ENCODE measurements around the gene RNF150.
"Not testable (repeated sequence)": the region's sequence is repeated elsewhere in the genome, so short reads cannot be mapped to it uniquely, and the experiment has no call there.

RNF150 gene

DNA sequence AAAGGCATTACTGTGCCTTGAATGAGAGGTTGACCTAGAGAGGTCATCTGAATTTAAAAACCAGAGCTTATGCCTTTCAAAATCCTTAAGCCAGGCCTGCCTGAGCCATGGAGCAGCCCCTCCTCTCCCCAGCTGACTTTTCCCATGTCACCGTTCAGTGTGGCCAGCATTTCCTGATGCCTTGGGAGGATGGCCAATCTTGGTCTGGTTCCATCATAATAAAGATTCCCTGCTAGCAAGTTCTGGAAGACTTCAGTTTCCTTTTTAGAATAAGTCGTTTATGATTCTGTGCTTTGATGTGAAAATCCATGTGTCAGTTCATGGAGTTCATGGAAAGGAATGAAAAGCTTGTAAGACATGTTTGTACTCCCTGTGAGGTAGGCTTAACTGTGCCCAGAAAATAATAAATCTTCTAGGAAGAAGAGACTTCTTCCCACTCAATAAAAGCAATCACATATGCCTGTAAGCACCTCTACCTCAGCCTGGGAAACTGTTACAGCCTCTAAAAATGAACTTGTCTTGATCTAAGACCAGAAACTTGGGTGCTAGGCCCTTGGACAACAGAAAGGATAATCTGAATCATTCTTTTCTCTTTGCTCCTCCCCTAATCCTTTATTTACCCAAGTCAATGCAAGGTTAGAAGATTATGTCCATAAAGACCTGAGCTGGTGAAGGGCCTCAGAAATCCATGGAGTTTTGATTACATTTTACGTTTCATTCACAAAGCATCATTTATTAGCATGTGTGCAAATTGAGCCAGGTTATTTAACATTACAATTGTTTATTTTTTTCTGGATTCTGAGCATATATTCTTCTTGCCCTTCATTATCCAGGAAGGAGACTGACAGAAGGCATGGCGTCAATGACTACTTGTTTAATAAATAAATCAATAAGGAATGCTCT lies 293.1 kb downstream of the RNF150 start:
- Histone ChIP-seq H3K27me3 (ENCODE audit: control insufficient read depth in 2 of 2, insufficient read depth in 2 of 2, low read length in 2 of 2) (no peaks in the 10 kb centered on the region), H3K27ac (ENCODE audit: low read depth in 2 of 2, low read length in 2 of 2) (no peak overlapping the region), H3K4me3 (ENCODE audit: low read length in 2 of 2) (no peak overlapping the region), H3K9me3 (ENCODE audit: control insufficient read depth in 2 of 2, low read length in 2 of 2) (no peaks in the 10 kb centered on the region), H3K36me3 (ENCODE audit: control insufficient read depth in 2 of 2, insufficient read depth in 2 of 2, low read length in 2 of 2) (no peaks in the 10 kb centered on the region), H3K4me1 (ENCODE audit: control insufficient read depth in 2 of 2, insufficient read depth in 2 of 2, low read length in 2 of 2) (no peaks in the 10 kb centered on the region), H3K9ac (ENCODE audit: low read depth in 1 of 2, low read length in 2 of 2) (no peak overlapping the region)

GRCh38 chr4:140839406-140839805 lies 293.9 kb downstream of the RNF150 start:
- H3K4me1 ChIP-seq (ENCODE audit: control insufficient read depth in 2 of 2, insufficient read depth in 2 of 2, low read length in 2 of 2): no peaks in the 10 kb centered on the region
- no peaks in the 10 kb centered on the region for H3K9me3 ChIP-seq (ENCODE audit: control insufficient read depth in 2 of 2, low read length in 2 of 2)
- no peaks in the 10 kb centered on the region for H3K27me3 ChIP-seq (ENCODE audit: control insufficient read depth in 2 of 2, insufficient read depth in 2 of 2, low read length in 2 of 2)
- H3K9ac ChIP-seq (ENCODE audit: low read depth in 1 of 2, low read length in 2 of 2): no peak overlapping the region
- no peak overlapping the region for H3K4me3 ChIP-seq (ENCODE audit: low read length in 2 of 2)
- no peaks in the 10 kb centered on the region for H3K36me3 ChIP-seq (ENCODE audit: control insufficient read depth in 2 of 2, insufficient read depth in 2 of 2, low read length in 2 of 2)
- no peak overlapping the region for H3K27ac ChIP-seq (ENCODE audit: low read depth in 2 of 2, low read length in 2 of 2)

DNA sequence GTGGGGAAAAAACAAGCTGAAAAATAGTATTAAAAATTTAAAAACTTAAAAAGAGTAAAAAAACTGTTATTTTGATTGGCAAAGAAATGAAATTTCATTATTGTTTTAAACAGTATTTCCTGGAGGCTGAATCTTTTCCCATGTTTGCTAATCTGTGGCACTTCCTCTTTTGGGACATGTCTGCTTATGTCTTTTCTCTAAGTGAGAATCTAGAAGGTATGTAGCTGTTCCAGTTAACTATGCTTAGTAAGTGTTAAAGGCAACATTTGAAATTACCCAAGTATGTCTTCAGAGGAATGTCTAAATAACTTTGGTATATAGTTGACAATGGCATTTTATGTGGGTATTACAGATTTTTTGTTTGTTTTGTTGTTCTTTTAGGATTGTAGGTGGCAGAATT lies 295.5 kb downstream of the RNF150 start:
- Histone ChIP-seq H3K4me3 (ENCODE audit: low read length in 2 of 2) (no peak overlapping the region), H3K27me3 (ENCODE audit: control insufficient read depth in 2 of 2, insufficient read depth in 2 of 2, low read length in 2 of 2) (no peaks in the 10 kb centered on the region), H3K27ac (ENCODE audit: low read depth in 2 of 2, low read length in 2 of 2) (no peak overlapping the region), H3K36me3 (ENCODE audit: control insufficient read depth in 2 of 2, insufficient read depth in 2 of 2, low read length in 2 of 2) (no peaks in the 10 kb centered on the region), H3K9me3 (ENCODE audit: control insufficient read depth in 2 of 2, low read length in 2 of 2) (no peaks in the 10 kb centered on the region), H3K9ac (ENCODE audit: low read depth in 1 of 2, low read length in 2 of 2) (no peak overlapping the region), H3K4me1 (ENCODE audit: control insufficient read depth in 2 of 2, insufficient read depth in 2 of 2, low read length in 2 of 2) (no peaks in the 10 kb centered on the region)

GRCh38 chr4:140834839-140835495 lies 298.3 kb downstream of the RNF150 start:
- Histone ChIP-seq H3K27ac (ENCODE audit: low read depth in 2 of 2, low read length in 2 of 2) (no peak overlapping the region), H3K4me1 (ENCODE audit: control insufficient read depth in 2 of 2, insufficient read depth in 2 of 2, low read length in 2 of 2) (no peaks in the 10 kb centered on the region), H3K27me3 (ENCODE audit: control insufficient read depth in 2 of 2, insufficient read depth in 2 of 2, low read length in 2 of 2) (no peaks in the 10 kb centered on the region), H3K9ac (ENCODE audit: low read depth in 1 of 2, low read length in 2 of 2) (no peak overlapping the region), H3K9me3 (ENCODE audit: control insufficient read depth in 2 of 2, low read length in 2 of 2) (no peaks in the 10 kb centered on the region), H3K4me3 (ENCODE audit: low read length in 2 of 2) (no peak overlapping the region), H3K36me3 (ENCODE audit: control insufficient read depth in 2 of 2, insufficient read depth in 2 of 2, low read length in 2 of 2) (no peaks in the 10 kb centered on the region)

DNA sequence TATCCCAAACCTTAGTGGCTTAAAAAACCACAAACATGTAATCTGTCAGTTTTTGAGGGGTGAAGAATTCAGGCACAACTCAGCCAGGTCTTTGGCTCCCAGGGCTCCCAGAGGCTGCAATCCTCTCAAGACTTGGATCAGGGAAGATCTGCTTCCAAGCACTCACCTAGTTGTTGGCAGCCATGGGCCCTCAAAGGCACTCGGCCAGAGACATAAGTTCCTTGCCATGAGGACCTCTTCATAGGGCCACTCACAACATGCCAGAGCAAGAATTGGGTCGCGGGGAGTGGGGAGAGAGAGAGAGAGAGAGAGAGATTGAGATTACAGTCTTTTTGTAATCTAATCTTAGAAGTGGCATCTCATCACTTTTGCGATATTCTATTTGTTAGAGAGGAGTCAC lies 300.0 kb downstream of the RNF150 start:
- Histone ChIP-seq H3K36me3 (ENCODE audit: control insufficient read depth in 2 of 2, insufficient read depth in 2 of 2, low read length in 2 of 2) (no peaks in the 10 kb centered on the region), H3K4me1 (ENCODE audit: control insufficient read depth in 2 of 2, insufficient read depth in 2 of 2, low read length in 2 of 2) (no peaks in the 10 kb centered on the region), H3K27ac (ENCODE audit: low read depth in 2 of 2, low read length in 2 of 2) (no peak overlapping the region), H3K4me3 (ENCODE audit: low read length in 2 of 2) (no peak overlapping the region), H3K9me3 (ENCODE audit: control insufficient read depth in 2 of 2, low read length in 2 of 2) (no peaks in the 10 kb centered on the region), H3K9ac (ENCODE audit: low read depth in 1 of 2, low read length in 2 of 2) (no peak overlapping the region), H3K27me3 (ENCODE audit: control insufficient read depth in 2 of 2, insufficient read depth in 2 of 2, low read length in 2 of 2) (no peaks in the 10 kb centered on the region)

- no peaks in the 10 kb centered on the region for H3K9me3 ChIP-seq (ENCODE audit: control insufficient read depth in 2 of 2, low read length in 2 of 2)
- H3K36me3 ChIP-seq (ENCODE audit: control insufficient read depth in 2 of 2, insufficient read depth in 2 of 2, low read length in 2 of 2): no peaks in the 10 kb centered on the region
- no peak overlapping the region for H3K4me3 ChIP-seq (ENCODE audit: low read length in 2 of 2)
- H3K27me3 ChIP-seq (ENCODE audit: control insufficient read depth in 2 of 2, insufficient read depth in 2 of 2, low read length in 2 of 2): no peaks in the 10 kb centered on the region
- H3K4me1 ChIP-seq (ENCODE audit: control insufficient read depth in 2 of 2, insufficient read depth in 2 of 2, low read length in 2 of 2): no peaks in the 10 kb centered on the region
- H3K27ac ChIP-seq (ENCODE audit: low read depth in 2 of 2, low read length in 2 of 2): peak overlapping the region in 1 of 2 donors; percentile 25
- no peak overlapping the region for H3K9ac ChIP-seq (ENCODE audit: low read depth in 1 of 2, low read length in 2 of 2)
Measured at GRCh38 chr4:140829825-140830224, 303.4 kb downstream of the RNF150 start.

GRCh38 chr4:140826701-140827027 lies 306.6 kb downstream of the RNF150 start:
- Histone ChIP-seq H3K36me3 (ENCODE audit: control insufficient read depth in 2 of 2, insufficient read depth in 2 of 2, low read length in 2 of 2) (no peaks in the 10 kb centered on the region), H3K9me3 (ENCODE audit: control insufficient read depth in 2 of 2, low read length in 2 of 2) (no peaks in the 10 kb centered on the region), H3K4me1 (ENCODE audit: control insufficient read depth in 2 of 2, insufficient read depth in 2 of 2, low read length in 2 of 2) (no peaks in the 10 kb centered on the region), H3K9ac (ENCODE audit: low read depth in 1 of 2, low read length in 2 of 2) (no peak overlapping the region), H3K4me3 (ENCODE audit: low read length in 2 of 2) (no peak overlapping the region), H3K27me3 (ENCODE audit: control insufficient read depth in 2 of 2, insufficient read depth in 2 of 2, low read length in 2 of 2) (no peaks in the 10 kb centered on the region), H3K27ac (ENCODE audit: low read depth in 2 of 2, low read length in 2 of 2) (no peak overlapping the region)

GRCh38 chr4:140820520-140820919 lies 312.7 kb downstream of the RNF150 start:
- not testable (repeated sequence) for H3K4me1 ChIP-seq (ENCODE audit: control insufficient read depth in 2 of 2, insufficient read depth in 2 of 2, low read length in 2 of 2); H3K9ac ChIP-seq (ENCODE audit: low read depth in 1 of 2, low read length in 2 of 2); H3K9me3 ChIP-seq (ENCODE audit: control insufficient read depth in 2 of 2, low read length in 2 of 2); H3K4me3 ChIP-seq (ENCODE audit: low read length in 2 of 2); H3K27me3 ChIP-seq (ENCODE audit: control insufficient read depth in 2 of 2, insufficient read depth in 2 of 2, low read length in 2 of 2); H3K36me3 ChIP-seq (ENCODE audit: control insufficient read depth in 2 of 2, insufficient read depth in 2 of 2, low read length in 2 of 2); H3K27ac ChIP-seq (ENCODE audit: low read depth in 2 of 2, low read length in 2 of 2)

- no peaks in the 10 kb centered on the region for H3K27me3 ChIP-seq (ENCODE audit: control insufficient read depth in 2 of 2, insufficient read depth in 2 of 2, low read length in 2 of 2)
- H3K9ac ChIP-seq (ENCODE audit: low read depth in 1 of 2, low read length in 2 of 2): no peak overlapping the region
- H3K36me3 ChIP-seq (ENCODE audit: control insufficient read depth in 2 of 2, insufficient read depth in 2 of 2, low read length in 2 of 2): no peaks in the 10 kb centered on the region
- no peaks in the 10 kb centered on the region for H3K9me3 ChIP-seq (ENCODE audit: control insufficient read depth in 2 of 2, low read length in 2 of 2)
- H3K4me3 ChIP-seq (ENCODE audit: low read length in 2 of 2): no peak overlapping the region
- no peaks in the 10 kb centered on the region for H3K4me1 ChIP-seq (ENCODE audit: control insufficient read depth in 2 of 2, insufficient read depth in 2 of 2, low read length in 2 of 2)
- no peak overlapping the region for H3K27ac ChIP-seq (ENCODE audit: low read depth in 2 of 2, low read length in 2 of 2)
Measured at GRCh38 chr4:140819610-140820009, 313.7 kb downstream of the RNF150 start.

DNA sequence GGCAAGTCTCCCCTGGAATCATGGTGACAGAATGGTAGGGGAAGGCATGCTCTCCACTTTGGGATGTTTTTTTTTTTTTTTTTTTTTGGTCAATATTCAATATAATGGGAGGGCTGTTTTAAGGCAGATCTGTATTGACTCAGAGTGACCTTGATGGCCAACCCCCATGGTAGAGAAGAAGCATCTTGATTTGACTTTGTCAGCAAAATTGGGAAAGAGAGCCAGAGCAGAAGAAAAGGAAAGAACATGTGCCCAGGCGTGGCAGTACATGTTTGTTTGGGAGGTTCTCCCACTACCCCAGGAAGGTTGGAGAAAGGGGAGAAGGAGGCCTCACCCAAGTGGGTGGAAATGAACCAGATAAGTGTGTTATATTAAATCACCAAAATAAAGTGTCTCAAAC lies 314.8 kb downstream of the RNF150 start:
- Histone ChIP-seq H3K9ac (ENCODE audit: low read depth in 1 of 2, low read length in 2 of 2) (no peak overlapping the region), H3K27ac (ENCODE audit: low read depth in 2 of 2, low read length in 2 of 2) (no peak overlapping the region), H3K9me3 (ENCODE audit: control insufficient read depth in 2 of 2, low read length in 2 of 2) (no peaks in the 10 kb centered on the region), H3K4me3 (ENCODE audit: low read length in 2 of 2) (no peak overlapping the region), H3K4me1 (ENCODE audit: control insufficient read depth in 2 of 2, insufficient read depth in 2 of 2, low read length in 2 of 2) (no peaks in the 10 kb centered on the region), H3K36me3 (ENCODE audit: control insufficient read depth in 2 of 2, insufficient read depth in 2 of 2, low read length in 2 of 2) (no peaks in the 10 kb centered on the region), H3K27me3 (ENCODE audit: control insufficient read depth in 2 of 2, insufficient read depth in 2 of 2, low read length in 2 of 2) (no peaks in the 10 kb centered on the region)

Measured in mucosa of rectum (tissue), 2 donors.